ENCODE measurements around the gene LGI4.

LGI4 gene

GRCh38 chr19:35134601-35135242 lies at the start of gene LGI4:
Gene LGI4, minus strand, starts transcription at chr19:35135059. Its CDS starts 379 bp downstream, at chr19:35134680.
- no peak for DNase-seq

GRCh38 chr19:35184267-35184666 lies 49.4 kb upstream of the LGI4 start:
- no peak for DNase-seq

- no peak for DNase-seq
Measured at GRCh38 chr19:35181387-35181786, 46.5 kb upstream of the LGI4 start.

GRCh38 chr19:35179830-35180229 lies 45.0 kb upstream of the LGI4 start:
- DNase-seq, result no peak

- DNase-seq, result no peak
Measured at GRCh38 chr19:35178701-35179100, 43.8 kb upstream of the LGI4 start.

- no peak for DNase-seq
Measured at GRCh38 chr19:35177377-35178274, 42.8 kb upstream of the LGI4 start.

- DNase-seq, result no peak
Measured at GRCh38 chr19:35176181-35176570, 41.3 kb upstream of the LGI4 start.

- DNase-seq, result no peak
Measured at GRCh38 chr19:35174226-35174625, 39.4 kb upstream of the LGI4 start.

GRCh38 chr19:35171730-35172129 lies 36.9 kb upstream of the LGI4 start:
- no peak for DNase-seq

GRCh38 chr19:35170359-35171061 lies 35.7 kb upstream of the LGI4 start:
- DNase-seq, result no peak

GRCh38 chr19:35169221-35169995 lies 34.5 kb upstream of the LGI4 start:
- no peak for DNase-seq

- DNase-seq, result no peak
Measured at GRCh38 chr19:35168196-35168595, 33.3 kb upstream of the LGI4 start.

- no peak for DNase-seq
Measured at GRCh38 chr19:35167251-35168119, 32.6 kb upstream of the LGI4 start.

GRCh38 chr19:35166100-35167063 lies 31.5 kb upstream of the LGI4 start:
- no peak for DNase-seq

GRCh38 chr19:35165200-35166058 lies 30.6 kb upstream of the LGI4 start:
- no peak for DNase-seq

GRCh38 chr19:35164418-35164817 lies 29.6 kb upstream of the LGI4 start:
- DNase-seq, result no peak

GRCh38 chr19:35162471-35163326 lies 27.8 kb upstream of the LGI4 start:
- no peak for DNase-seq

- no peak for DNase-seq
Measured at GRCh38 chr19:35161434-35161743, 26.5 kb upstream of the LGI4 start.

Measured in activated CD4-positive, alpha-beta T cell treated with anti-CD3 and anti-CD28 coated beads, Interleukin-2, amount 50 U/mL, for 4 hours (primary cell).